NCI-H2107 treated with DMSO at 0.1 percent for 48 hours (cell line): ENCODE results near the gene THSD4.
A peak's percentile ranks its signal among the peaks of the same experiment; 100 is the strongest.
"Not testable (repeated sequence)": the region's sequence is repeated elsewhere in the genome, so short reads cannot be mapped to it uniquely, and the experiment has no call there.

Source experiments
- DNase-seq: peaks from one replicate; lab custom pipeline; 2025; ENCODE audit not compliant: unreplicated experiment; lab: John Stamatoyannopoulos, UW

The THSD4 gene

DNA sequence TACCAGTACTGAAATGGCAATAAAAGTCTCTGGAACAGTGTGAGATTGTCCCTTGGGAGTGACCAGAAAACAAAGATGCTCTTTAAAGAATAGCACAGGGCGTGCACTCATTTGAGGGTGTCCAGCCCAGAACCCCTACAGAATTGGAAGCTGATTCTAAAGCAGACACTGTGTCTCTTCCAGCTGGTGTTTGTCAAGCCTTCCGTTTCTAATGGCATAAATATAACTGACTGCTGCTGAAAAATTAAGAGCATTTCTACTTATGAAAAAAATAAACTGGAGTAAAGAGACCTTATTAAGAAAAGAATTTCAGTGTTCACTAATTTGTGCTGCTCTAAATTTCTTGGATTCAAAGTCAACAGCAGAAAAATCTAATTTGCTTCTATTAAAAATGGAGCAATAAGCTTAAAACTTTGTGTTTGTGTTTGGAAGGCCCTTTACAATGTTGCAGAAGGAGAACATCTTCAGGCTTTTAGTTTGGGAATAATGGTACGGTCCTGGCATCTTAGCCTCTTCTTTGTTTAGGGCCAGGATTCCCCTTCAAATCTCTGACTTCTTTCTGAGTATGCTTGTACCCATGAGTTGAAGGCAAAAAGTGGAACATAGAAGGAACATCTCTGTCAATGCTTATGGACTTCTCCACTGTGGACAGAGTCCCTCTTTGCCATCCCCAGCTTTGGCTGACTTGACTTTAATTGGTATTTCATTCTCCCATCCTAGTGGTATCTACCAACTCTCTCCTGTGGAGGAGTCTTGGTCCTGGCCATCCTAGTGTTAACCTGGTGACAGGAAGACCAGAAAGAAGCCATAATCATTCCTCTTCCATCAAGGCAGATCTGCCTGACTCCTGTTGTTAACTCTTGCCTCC lies 65.9 kb downstream of the THSD4 start:
- DNase-seq = no peak

GRCh38 chr15:71182522-71182921 lies 67.3 kb downstream of the THSD4 start:
- DNase-seq = no peak

DNA sequence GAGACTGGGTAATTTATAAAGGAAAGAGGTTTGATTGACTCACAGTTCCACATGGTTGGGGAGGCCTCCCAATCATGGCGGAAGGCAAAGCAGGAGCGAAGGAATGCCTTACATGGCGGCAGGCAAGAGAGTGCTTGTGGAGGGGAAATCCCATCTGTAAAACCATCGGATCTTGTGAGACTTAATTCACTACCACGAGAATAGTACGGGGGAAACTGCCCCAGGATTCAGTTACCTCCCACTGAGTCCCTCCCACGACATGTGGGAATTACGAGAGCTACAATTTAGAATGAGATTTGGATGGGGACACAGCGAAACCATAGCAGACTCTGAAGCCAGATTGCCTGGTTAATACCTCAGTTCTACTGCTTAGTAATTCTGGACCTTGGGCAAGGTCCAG lies 67.8 kb downstream of the THSD4 start:
- no peak for DNase-seq

GRCh38 chr15:71185706-71186105 lies 70.4 kb downstream of the THSD4 start:
- DNase-seq = no peak

DNA sequence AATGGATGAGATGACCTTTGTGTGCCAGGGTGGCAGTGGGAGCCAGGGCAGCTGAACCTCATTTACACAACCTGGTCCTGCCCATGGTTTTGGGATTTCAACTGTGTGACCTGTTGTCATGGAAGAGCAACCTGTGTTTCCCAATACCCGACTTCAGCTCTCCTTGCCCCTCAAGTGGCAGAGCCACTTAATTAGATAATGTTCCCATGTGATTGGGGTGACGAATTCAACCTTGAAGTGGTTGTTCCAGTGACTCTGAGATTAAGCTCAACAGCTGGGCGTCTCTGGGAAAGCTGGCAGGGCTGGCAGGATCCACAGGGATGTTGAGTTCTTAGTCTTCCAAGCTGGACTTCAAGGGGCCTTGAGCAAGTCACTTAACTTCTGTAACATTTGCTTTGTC lies 71.0 kb downstream of the THSD4 start:
- DNase-seq = no peak

DNA sequence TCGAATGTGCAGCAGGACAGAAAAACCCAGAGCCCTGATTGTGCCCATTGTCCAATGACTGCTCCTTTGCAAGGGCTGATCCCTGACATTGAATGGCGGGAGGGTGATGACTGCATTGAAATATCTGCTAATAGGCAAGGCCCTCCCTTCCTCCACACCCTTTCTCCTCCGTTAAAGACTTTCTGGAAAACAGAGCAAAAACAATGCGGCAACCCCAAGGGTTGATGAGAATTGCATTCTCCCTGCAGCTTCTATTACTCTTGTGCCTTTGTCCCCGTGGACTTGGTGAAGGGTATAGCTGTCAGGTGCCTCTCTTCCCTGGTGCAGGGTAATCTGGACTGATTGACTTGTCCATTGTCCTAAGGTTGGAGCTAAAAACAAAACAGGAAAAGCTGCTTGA lies 71.8 kb downstream of the THSD4 start:
- no peak for DNase-seq

DNA sequence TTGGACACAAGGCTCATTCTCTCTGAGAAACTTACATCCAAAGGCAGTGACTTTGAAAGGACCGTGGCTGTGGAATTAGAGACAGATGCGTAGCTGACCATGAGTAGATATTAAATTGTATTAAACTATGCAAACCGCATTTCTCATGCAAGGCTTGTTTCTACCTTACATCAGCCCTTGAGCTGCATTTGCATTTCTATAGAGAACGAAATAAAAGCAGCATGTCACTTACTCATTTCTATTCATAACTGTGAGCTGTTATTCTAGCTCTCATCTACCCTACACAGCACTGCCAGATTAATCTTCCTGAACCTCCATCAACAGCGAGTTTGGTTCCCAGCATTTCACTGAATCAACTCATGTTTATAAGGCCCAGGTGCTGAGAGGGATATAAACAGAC lies 72.3 kb downstream of the THSD4 start:
- DNase-seq = peak; percentile 18

- no peak for DNase-seq
Observed at GRCh38 chr15:71189718-71190117, 74.4 kb downstream of the THSD4 start.

DNA sequence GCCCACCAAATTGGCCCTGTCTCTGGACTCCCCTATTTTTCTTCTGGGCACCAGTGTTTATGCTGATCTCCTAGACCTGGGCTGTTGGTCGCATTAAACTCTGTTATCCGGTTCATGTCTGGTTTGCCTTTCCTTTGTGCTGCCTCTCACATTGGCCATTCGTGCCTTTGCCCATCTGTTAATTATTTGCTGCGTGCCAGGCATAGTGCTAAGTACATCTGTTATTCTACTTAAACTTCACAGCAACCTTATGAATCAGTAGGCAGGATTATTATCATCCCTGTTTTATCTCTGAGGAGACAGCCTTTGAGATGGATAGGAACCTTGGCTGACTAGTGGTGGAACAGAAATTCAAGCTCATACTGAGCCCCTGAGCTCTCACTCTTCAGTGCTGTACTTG lies 76.0 kb downstream of the THSD4 start:
- DNase-seq = no peak

DNA sequence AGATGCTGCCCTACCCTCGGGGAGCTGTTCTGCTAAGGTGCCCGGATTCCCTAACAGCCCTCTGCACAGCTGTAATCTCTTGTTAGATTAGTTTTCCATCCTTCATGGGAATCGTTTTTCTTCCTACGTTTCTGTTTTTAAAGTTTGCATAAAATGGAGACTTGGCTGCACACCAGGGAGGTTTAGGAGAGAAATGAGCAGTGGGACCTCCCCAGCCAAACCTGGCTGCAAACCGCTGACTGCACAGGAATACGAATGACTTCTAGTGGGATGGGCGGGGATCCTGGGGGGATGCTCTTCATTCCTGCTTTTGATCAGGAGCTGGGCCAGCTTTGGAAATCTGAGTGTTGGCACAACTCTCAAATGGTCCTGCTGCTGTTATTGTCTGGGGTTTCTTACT lies 77.5 kb downstream of the THSD4 start:
- DNase-seq = no peak

- no peak for DNase-seq
Observed at GRCh38 chr15:71194286-71194685, 79.0 kb downstream of the THSD4 start.

- no peak for DNase-seq
Observed at GRCh38 chr15:71195242-71195641, 80.0 kb downstream of the THSD4 start.

GRCh38 chr15:71197620-71198019 lies 82.3 kb downstream of the THSD4 start:
- DNase-seq = no peak

DNA sequence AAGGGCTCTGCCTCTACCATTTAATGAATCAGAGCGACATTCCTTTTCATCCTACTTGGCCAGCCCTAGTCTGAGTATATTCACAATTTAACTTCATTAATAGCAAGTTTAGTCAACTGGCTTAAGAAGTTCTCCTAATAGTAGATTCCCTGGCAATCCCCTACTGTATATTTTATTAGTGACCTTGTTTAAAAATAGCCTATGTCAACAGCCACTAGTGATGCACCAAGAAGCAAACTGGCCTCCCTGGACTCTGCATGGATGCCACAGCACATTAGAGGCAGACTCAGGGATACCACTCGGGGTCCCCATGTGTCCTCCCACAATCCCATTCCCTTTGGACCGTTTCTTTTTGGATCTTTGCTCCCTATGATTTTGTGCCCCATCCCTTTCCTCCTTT lies 83.6 kb downstream of the THSD4 start:
- DNase-seq = no peak

DNA sequence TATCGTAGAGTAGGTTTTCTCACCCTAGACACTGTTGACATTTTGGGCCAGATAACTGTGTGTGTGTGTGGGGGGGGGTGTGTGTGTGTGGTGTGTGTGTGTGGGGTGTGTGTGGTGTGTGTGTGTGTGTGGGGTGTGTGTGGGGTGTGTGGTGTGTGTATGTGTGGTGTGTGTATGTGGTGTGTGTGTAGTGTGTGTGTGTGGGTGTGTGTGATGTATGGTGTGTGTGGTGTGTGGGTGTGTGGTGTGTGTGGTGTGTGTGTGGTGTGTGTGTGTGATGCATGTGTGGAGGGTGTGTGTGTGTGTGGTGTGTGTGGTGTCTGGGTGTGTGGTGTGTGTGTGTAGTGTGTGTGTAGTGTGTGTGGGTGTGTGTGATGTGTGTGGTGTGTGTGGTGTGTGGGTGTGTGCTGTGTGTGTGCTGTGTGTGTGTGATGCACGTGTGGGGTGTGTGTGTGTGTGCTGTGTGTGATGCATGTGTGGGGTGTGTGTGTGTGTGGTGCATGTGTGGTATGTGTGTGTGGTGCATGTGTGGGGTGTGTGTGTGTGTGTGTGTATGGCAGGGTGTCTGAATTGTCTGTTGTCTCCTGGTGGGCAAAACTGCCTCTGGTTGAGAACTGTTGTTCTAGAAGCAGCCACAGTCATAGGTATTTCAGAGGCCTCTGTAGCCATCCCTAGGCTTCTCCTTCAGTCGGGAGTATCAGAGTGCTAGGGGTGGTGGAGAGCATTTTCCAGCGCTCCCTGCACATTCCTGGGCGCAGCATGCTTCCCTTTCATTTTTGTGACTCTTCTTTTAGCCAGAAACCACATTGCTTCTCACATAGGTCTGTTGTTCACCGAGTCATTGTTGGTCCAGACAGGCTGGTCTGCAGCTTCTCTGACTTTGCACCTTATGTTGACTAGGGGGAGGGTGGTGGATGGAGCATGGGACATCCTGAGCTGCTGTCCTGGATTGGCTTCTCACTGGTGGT lies 84.4 kb downstream of the THSD4 start:
- DNase-seq = no peak

DNA sequence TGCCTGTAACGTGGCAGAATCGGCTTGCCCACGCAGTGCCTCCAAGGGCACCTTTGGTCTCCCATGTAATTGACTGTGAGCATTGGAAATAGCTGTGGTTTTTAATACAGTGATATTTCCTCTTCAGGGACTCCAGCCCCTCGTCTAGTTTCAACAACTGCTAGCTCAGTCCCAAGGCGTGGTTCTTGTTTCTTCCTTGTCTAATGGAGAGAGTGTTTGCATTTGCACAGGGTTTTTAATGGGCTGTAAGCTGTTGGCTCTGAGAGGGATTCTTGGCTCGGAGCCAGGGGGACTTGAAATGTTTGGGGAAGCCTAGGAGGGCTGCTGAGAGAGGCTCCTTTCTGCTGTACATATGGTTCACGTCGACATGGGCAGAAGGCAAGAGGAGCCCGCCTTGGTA lies 86.2 kb downstream of the THSD4 start:
- peak; percentile 80 for DNase-seq

DNA sequence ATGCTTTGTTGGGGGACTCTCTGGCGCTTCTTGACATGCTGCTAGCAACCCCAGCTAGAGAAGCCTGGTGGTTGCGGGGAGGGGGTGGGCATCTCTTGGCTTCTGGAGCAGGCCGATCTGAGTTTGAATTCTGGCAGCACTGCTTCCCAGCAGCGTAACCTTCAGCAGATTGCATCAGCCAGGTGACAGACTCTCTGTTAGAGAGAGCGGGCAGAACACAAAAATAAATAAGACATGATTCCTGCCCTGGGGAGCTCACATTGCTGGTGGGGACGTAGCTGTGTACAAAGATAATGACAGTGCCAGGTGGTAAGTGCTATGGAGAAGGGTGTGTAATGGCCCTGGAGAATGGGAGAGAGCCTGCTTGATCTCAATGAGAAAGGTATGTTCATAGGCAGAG lies 87.4 kb downstream of the THSD4 start:
- peak; percentile 71 for DNase-seq

DNA sequence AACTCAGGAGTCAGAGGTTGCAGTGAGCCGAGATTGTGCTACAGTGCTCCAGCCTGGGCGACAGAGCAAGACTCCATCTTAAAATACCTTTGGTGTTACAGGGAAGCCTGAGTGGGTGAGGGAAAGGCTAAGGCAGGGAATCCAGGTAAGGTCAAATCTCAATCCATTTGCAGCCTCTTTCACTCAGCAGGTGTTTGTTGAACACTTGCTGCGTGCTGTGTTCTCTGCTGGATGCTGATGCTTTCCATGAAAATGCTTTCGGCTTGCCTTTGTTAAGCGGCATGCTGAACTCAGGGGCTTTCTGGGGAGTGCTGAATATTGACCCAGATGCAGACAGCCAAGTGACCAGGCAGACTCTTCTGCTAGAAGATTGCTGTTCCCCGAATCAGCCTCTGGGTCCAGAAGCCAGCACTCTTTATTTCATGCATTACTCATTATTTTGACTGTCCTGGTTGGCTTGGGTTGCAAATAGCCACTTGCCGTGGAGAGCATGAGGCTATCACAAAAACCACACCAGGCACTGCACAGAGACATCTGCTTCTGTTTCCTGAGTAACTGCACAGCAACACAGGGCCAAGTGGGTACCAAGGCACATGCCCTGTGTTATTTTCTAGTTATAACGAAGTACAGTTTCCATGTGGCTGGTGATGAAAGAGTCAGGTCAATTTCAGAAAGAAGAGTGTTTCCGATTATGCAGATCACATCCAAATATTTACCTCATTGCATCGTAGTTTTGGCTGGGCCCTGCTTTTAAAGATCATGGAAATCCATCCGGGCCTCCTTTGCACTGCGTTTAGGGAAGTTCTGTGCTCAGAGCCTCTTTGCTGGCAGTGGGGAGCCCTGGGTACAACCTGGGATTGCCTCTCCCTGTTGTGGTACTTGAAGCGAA lies 88.6 kb downstream of the THSD4 start:
- no peak for DNase-seq

DNA sequence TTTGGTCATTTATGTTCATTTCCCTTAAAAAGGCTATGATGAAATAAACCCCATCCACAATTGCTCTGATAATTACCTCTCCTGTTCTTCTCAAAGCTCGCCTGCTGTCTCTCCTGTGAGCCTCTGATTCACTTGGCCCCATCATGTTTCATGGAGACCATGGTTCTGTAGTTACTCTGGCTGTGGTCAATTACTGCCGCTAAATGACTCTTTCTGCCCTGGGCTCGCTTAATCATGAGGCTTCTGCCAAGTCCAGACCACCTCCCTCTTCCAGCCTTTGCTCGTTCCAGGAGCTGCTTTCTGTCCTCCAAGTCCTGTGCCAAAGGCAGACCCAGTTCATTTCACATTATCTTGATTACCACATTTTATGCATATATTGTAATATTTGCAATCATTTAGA lies 91.9 kb downstream of the THSD4 start:
- no peak for DNase-seq

GRCh38 chr15:71212146-71212545 lies 96.9 kb downstream of the THSD4 start:
- DNase-seq = no peak

- DNase-seq = not testable (repeated sequence)
Observed at GRCh38 chr15:71213943-71214342, 98.7 kb downstream of the THSD4 start.
